ENCODE results near the gene DNAJB6.
A peak's percentile ranks its signal among the peaks of the same experiment; 100 is the strongest.

The DNAJB6 gene

DNA sequence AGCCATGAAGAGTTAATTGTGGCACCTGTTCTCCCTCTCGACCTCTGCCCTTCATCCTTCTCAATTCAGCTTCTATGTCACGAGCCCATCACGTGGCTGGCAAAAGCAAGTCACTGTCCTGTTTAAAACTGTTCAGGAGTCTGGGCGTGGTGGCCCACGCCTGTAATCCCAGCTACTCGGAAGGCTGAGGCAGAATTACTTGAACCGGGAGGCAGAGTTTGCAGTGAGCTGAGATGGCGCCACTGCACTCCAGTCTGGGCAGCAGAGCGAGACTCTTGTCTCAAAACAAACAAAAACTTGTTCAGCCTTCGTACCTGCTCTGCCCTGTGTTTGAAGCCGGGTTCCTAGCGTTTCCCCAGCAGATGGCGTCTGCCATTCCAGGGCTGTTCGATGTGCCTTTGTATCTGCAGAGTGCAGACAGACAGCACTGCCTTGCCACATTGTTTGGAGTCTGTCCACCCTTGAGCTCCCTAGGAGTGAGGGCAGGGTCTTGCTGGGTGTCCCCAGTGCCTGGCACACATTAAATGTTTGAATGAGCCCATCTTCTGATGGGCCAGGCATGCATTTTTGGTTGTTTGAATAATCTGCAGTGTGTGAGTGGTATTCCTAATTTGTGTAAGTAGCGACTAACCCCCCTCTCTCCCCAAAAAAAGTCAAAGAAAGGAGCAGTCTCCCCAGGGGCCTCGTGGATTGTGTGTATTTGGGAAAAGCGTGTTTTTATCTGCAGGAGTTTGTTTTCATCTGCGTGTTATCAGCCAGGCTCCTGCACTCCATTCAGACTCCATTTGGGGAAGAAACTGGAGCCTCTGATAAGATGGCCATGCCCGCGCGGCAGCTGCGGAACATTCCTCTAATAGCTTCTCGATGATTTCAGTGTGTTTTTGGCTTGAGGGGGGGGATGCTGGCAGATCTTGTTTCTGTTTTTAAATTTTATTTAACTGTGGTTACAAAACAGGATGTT is 61.2 kb downstream of the DNAJB6 start:
- peak; percentile 36 for DNase-seq

DNA sequence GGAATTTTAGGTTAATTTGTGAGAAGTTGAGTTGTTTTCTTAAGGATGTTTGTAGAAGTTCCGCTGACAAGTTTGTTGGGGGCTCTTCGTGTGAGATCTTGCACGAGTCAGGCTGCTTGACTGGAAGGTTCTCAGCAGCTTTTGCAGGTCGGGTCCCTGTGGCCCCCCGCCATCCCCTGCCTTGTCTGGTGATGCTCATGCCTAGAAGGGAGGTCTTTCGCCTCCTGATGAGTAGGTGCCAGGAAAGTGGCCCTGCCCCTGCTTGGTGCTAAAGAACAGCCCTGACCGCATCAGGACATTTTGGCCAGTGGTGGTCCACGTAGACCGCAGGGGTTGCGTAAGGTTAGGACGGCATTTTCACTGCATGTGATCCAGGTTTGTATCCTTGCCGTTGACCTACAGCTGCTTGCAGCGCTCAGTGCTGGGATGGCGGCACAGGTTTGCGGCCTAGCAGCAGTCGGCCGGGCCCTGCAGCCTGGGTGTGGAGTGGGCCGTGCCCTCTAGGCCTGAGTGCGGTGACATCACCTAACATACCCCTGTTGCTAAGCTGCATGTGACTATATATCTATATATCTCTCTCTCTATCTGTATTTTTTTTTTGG is 62.4 kb downstream of the DNAJB6 start:
- no peak for DNase-seq

DNA sequence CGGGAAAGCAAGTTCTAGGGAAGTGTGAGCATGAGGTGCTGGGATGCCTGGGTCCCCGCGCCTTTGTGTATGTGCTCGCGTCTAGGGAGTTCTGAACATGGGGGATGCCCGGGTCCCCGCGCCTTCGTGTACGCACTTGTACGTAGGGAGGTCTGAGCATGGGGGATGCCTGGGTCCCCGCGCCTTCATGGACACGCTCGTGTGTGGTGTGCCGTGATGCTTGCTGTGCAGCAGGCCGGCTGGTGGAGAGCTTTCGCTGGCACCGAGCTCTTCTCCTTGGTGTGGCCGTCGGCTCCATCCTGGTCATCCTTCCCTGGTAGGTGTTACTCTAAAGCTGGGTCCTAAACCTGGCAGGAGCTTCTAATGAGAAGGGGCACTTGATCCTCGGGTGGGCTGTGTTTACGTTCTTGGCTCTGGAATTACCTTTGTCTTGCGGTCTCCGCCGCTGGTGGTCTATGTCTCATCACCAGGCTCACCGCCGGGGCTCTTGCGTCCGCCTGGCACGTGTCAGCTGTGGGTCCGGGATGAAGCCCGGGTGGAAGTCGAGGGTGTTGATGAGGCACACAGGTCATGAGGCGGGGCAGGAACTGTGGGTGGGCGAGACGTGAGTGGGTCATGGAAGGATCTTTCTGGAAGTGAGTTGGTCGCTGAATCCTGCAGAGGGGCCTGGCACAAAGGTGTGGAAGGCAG is 63.5 kb downstream of the DNAJB6 start:
- DNase-seq, result no peak

DNA sequence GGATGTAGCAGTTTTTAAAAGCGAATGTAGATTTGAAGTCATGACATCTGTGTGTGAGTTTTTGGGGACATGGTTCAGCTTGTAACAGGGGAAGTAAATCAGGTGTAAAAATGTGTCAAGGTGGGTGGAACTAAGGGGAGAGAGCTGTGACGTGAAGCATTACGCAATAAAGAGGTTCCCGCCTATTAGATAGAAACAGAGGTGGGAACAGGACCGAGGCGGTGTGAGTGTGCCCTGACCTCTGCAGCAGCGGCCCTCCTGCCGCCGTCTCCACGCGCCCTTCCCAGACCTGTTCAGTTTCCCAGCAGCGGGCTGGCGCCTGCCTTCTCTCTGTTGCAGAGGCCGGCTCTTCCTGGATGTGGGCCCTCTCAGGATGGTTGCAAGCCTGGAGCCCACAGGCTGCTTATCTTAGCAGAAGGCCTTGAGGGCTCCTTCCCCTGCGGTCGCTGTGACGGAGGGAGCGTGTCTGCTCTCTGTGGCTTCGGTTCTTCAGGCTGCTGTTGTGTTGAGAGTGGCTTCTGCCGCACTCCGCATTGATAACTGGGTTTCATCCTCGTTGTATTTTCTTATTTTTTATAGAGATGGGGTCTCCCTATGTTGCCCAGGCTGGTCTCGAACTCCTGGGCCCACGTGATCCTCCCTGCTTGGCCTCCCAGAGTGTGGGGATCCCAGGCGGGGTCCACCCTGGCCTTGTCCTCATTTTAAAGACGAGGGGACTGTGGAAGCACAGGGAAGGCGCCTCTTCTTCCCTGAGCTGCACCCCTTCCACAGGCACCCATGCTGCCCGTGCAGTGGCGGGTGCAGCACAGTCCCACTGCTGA is 65.0 kb downstream of the DNAJB6 start:
- DNase-seq, result no peak

DNA sequence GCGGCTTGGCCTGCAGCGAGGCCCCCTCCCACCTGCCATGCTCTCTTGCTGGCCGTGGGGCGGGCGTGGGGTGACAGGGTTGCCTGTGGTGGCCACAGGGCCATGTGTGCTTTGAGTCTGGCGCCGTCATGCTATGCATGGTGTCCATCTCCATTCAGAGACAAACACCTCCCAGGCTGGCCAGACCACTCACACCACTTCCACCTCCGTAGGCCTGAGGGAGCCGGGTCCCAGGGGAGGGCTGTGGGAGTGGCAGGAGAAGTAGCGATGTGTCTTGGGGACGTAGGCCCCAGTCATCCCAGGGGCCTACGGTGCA is 65.5 kb downstream of the DNAJB6 start:
- no peak for DNase-seq

DNA sequence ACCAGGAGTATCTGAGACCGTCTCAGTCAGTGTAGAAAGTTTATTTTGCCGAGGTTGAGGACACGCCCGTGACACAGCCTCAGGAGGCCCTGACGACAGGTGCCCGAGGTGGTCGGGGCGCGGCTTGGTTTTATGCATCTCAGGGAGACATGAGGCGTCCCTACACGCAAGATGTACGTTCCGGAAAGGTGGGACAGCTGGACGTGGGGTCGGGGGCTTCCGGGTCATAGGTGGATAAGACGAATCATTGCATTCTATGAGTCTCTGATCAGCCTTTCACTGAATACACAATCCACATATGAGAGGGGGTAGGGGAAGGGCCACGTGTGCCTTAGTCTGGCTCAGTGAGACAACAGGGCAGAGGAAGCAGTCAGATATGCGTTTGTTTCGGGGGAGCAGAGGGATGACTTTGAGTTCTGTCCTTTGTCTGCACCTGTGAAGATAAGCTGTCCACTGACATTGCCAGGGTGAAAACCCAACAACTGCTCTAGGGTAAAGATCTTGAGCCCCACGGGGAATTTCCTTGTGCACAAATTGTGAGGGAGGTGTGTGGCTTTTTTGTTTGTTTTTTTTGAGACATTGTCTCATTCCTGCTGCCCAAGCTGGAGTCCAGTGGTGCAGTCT is 66.2 kb downstream of the DNAJB6 start:
- no peak for DNase-seq

DNA sequence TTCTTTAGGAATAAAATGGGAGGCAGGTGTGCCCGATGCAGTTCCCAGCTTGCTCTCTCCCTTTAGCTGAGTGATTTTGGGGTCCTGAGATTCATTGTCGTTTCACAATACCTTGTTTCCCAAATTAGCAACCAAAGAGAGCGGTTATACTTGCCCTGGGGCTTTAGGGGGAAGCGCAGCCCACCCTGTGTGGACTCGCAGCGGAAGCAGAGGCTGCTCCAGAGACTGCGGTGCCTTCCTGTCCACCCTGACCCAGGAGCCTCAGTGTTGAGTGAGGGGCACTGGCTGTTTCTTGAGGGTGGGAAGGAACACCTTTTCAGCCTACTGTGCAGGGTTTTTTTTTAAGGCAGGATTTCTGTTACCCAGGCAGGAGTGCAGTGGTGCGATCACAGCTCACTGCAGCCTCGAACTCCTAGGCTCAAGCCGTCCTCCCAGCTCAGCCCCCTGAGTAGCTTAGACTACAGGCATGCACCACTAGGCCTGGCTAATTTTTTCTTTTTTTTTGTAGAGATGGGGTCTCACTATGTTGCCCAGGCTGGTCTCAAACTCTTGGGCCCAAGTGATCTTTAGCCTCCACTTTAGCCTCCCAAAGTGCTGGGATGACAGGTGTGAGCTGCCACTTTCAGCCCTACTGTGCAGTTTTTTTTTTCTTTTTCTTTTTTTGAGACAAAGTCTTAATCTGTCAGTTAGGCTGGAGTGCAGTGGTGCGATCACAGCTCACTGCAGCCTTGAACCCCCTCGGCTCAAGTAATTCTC is 67.0 kb downstream of the DNAJB6 start:
- no peak for DNase-seq

DNA sequence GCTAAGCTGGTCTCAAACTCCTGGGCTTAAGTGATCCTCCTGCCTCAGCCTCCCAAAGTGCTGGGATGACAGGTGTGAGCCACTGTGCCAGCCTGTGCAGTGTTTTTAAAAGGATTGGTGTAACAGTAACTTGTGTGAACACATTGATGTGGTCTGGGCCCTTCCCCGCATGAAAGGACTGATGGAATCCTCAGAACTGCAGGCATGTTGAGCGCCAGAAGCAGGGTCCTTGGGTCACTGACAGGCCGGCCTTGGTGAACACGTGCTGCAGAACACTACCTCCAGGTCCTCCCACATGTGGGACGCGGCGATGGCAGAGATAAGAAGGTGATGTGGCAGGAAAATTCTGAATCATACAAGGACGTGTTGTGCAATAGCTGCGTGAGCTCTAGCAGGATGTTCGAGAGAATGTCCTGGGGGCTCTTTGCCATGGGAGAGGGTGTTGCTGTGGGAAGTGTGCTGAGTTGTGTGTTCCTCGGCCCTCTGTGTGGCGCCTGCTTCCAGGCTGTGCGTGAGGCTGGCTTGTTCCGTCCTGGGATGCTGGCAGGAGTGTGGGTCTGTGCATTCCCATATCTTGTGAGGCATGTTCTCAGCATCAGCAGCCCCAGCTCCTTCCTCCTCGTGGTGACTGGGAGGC is 68.2 kb downstream of the DNAJB6 start:
- no peak for DNase-seq

DNA sequence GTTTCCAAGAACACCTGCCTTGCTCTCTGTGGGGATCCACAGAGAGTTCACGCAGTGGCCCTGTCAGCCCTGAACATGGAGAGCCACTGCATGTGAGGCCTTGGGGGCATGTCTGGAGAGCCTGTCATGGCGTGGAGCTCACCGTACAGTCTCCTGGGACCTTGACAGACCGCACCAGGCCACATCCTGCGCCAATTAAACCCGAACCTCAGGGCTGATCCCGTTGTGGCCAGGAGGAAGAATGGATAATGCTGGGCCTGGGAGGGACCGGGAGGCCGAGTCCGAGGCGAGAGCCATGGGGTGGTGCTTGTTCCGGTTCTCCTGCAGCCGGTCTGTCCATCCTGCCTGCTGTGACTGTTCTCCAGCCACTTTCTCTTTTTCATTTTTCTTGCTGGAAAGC is 68.7 kb downstream of the DNAJB6 start:
- DNase-seq, result no peak

DNA sequence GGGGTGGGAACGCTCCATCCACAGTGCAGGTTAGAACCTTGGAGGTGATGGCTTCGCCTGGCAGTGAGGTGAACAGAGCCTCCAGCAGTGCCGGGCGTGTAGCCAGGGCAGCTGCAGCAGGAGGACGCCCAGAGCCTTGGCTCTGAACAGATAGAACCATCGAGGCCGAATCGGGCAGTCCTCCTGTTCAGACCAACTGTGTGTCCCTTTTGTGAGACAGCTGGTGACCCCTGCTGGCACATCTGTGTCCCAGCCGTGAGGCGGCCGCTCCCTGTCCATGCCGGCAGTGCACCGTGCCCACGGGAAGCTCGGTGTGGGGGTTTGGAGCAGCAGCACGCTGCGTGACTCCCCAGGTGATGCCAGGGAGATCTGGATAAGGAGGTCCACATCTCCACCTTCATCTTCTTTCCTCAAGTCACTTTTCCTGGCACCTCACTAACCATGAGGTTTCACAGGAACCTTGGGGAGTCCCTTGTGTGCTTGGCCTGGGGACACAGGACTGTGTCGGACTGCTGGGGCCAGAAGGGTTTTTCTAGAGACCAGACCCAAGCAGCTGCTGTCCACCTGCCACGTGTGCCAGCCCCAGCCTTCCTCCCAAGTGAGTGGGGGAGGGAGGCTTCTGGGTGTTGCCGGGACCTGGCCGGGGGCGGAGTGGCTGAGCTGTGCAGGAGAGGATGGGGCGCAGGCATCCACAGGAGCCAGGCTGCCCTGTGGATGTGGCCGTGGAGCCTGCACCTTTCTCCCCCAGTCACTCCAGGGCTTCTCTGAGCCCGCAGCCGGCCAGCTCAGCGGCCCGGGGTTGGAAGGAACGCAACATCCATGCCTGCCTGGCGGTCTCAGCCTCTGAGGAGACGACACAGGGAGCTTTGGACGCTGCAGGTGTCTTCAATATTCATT is 69.4 kb downstream of the DNAJB6 start:
- no peak for DNase-seq

DNA sequence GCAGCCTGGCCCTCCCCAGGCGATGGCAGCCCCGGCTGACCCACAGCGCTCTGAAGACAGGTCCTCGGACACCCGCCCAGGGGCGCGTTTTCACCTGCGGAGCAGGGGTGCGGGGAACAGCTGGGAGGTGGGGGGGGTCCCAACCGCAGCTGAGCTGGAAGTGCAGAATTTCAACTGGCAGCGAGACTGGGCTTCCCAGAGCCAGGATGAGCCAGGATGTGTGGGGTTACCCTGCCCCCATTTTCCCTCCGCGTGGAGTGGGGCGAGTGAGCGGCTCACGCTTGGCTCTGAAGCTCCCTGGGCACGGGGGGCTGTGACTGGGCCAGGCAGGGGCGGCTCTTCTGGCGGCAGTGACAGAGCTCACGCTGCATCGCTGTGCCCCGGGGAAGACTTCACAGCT is 70.2 kb downstream of the DNAJB6 start:
- DNase-seq, result no peak

DNA sequence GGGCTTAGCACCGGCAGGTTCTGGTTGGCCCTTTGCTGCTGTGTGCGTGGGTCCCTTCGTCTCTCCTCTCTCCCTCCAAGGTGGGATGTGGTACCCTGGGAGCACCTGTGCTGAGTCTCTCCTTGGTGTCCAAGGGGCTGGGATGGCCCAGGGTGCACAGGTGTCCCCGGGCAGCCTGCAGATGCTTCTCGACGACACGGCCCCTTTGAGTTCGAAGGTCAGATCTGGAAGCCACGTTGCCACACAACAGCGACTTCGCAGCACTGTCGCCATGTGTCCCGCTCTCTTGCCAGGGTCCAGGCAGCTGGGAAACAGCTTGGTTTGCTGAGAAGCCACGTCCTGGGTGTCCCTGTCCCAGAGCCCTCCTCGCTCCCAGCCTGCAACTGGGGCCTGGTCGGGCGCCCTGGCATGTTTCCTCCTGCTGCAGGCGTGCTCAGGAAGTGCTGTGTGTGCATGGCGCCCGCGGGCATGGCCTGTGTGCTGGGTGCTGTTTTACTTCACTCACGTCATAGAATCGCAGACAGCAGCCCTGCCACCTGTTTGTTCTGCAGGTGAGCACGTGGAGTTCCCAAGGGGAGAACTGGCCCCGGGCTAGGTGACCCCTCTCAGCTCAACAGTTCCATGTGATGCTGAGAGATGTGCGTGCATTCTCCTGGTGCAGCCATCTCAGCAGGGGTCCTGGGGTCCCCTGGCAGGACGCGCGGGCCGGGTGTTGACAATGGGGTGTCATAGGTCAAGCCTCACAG is 70.9 kb downstream of the DNAJB6 start:
- no peak for DNase-seq

DNA sequence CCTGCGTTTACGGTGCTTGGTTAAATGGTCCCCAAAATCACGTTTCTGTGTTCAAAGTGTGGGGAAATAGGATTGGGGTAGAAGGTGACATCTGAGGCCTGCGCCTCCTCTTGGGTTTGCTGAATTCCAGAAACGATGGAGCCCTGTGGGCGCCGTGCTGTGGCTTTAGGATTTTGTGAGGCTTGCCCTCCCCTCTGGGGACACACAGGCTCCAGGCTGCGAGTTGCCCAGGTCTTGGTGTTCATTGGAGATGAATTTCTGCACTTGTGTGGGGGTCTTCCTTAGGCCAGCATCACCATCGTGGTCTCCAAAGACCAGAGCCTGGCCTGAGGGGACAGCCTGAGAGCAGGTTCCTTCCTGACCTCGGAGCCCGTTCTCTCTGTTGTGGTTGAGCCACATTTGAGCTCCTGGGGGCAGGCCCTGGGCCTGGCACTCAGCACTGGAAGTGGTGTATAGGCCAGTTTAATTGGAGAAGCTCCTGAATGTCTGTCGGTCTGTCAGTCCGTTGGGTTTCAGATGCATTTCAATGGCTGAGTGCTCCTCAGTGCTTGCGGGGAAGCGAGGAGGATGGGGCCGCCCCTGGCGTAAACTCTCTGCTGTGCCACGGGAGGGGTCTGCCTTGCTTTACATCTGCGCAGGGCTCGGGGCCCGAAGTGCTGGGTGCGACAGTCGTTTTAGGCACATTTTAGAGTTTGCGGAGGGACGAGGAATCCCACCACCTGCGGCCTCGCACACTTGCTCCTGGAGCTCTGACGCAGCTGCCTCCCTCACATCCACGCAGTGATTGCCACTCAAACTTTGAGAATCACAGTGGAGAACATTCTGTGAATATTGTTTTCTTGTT is 71.7 kb downstream of the DNAJB6 start:
- no peak for DNase-seq

DNA sequence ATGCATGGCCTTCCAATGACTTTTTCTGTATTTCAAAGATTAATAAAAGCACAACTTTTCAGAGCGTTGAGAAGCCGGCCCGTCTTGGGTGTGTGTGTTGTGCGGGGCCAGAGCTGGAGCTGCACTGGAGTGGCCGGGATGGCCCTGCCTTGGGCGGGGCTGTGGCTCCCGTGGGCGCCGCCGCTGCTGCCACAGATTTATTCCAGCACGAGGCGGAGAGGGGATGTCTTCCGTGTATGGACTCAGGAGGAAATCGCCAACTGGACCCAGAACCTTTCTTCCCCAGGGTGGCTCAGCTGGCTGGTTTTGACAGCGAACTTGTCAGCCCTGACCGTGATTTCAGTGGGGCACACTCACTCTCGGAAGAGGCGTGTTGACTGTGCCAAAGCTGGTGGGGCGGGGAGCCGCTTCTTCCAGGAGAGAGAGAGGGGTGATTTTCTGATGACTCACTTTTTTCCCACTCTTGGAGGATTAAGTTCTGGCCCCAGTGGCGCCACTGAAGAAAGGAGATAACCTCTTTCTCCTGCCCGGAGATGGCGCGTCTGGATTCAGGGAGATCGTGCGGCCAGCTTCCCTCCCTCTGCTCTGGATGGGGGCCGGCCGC is 72.4 kb downstream of the DNAJB6 start:
- DNase-seq, result no peak

DNA sequence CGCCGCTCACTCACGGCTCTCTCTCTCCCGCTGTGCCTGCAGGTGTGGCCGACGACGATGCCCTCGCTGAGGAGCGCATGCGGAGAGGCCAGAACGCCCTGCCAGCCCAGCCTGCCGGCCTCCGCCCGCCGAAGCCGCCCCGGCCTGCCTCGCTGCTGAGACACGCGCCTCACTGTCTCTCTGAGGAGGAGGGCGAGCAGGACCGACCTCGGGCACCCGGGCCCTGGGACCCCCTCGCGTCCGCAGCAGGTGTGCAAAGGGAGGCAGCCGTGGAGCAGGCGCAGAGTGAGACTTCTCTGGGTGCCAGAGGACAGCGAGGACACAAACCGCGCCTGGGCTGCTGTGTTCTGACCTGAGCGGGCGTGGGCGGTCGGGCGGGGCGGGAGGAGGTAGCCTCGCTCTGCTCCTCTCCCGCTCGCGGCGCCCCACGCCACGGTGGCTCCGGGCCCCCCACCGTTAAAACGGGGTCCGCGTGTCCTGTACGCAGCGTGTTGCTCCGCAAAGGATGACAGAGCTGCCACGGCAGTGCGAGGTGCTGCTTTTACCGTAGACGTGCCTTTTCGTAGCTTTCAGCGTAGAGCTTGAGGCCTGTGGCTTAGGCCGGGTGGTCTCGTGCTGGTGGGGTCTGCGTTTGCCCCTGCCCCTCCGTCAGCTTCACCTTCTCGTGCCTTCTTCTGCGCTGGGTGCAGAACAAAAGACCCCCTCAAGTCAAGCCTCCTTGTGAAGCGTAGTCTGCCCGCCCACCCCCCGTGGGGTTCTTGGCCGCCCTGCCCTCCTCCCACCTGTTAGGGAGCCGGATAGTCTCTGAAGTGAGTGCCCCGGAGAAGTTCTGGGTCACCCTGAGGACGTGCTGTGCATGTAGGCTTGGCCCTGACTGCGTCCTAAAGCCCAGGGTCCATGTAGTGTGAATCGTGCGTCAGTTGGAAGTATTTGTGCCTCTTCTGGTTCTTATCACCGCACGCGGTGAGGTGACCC is 73.2 kb downstream of the DNAJB6 start:
- no peak for DNase-seq

DNA sequence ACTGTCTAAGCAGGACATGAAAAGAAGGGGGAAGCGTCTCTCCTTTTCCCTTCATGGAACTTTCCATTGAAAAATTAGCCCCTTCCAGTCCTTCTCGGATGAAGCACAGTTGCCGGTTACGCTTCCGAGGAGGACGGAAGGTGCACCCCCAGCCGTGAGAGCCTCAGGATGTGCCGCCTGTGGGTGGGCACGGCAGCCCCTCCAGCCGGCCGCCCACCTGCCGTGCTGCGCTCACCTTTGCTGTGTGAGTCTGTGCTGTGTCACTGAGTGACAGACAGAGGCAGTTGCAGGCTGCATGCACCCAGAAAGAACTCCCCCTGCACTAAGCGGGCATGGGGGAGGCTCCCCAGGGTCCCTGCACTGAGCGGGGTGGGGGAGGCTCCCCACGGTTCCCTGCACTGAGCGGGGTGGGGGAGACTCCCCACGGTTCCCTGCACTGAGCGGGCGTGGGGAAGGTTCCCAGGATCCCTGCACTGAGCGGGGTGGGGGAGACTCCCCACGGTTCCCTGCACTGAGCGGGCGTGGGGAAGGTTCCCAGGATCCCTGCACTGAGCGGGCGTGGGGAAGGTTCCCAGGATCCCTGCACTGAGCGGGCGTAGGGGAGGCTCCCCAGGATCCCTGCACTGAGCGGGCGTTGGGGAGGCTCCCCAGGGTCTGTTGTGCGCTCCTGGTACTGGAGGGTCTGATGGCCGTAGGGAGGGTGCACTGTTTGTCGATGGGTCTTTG is 74.2 kb downstream of the DNAJB6 start:
- DNase-seq, result no peak

All from NCI-H748 treated with DMSO at 0.1 percent for 48 hours (cell line).